T-helper 1 cell treated with Interleukin-12 subunit alpha and Interleukin-12 subunit beta and Interleukin-4 antibody, amounts not matched to agents 30 ng/mL and 1 ng/mL, for 36 hours (primary cell): Measurements from ENCODE around the gene SYP. TPM values are rescaled to one million over a fixed set of nuclear protein-coding genes. Genes with fewer than 3 reads are reported as not detected.

ENCODE experiments used
- intact Hi-C: fragments of 100-400 bp; cut with micrococcal nuclease; formaldehyde crosslinking; loops from one replicate; pipeline ENCODE4 v1.15.1; 2024
- total RNA-seq: library from RNA; stranded (reverse); gene quantifications from 2 replicates; pipeline ENCODE4 v1.2.3, GENCODE V29; 2022

The SYP gene
- total RNA-seq, 1 donor from 2014 or later = 3.3 TPM

- intact Hi-C loops = no loop called here
Measured at GRCh38 chrX:49225858-49226257, 25.9 kb upstream of the SYP start.

GRCh38 chrX:49221868-49222267 lies 21.9 kb upstream of the SYP start:
- intact Hi-C loops = no loop called here

GRCh38 chrX:49220100-49220499 lies 20.1 kb upstream of the SYP start:
- intact Hi-C loops = no loop called here

- intact Hi-C loops = no loop called here
Measured at GRCh38 chrX:49214996-49215526, 15.1 kb upstream of the SYP start.

GRCh38 chrX:49214416-49214815 lies 14.4 kb upstream of the SYP start:
- intact Hi-C loops = no loop called here

GRCh38 chrX:49212861-49213260 lies 12.9 kb upstream of the SYP start:
- intact Hi-C loops = no loop called here

- intact Hi-C loops = no loop called here
Measured at GRCh38 chrX:49212209-49212608, 12.2 kb upstream of the SYP start.

GRCh38 chrX:49211074-49211473 lies 11.1 kb upstream of the SYP start:
- intact Hi-C loops = no loop called here

- intact Hi-C loops = no loop called here
Measured at GRCh38 chrX:49210406-49210805, 10.4 kb upstream of the SYP start.

- intact Hi-C loops = no loop called here
Measured at GRCh38 chrX:49209434-49210251, 9.7 kb upstream of the SYP start.

- intact Hi-C loops = no loop called here
Measured at GRCh38 chrX:49208399-49208798, 8.4 kb upstream of the SYP start.

- intact Hi-C loops = no loop called here
Measured at GRCh38 chrX:49206543-49206942, 6.5 kb upstream of the SYP start.

GRCh38 chrX:49205443-49205842 lies 5.5 kb upstream of the SYP start:
- intact Hi-C loops = no loop called here

- intact Hi-C loops = no loop called here
Measured at GRCh38 chrX:49204709-49205108, 4.7 kb upstream of the SYP start.

- intact Hi-C loops = no loop called here
Measured at GRCh38 chrX:49204017-49204416, 4.0 kb upstream of the SYP start.

GRCh38 chrX:49203536-49203935 lies 3.5 kb upstream of the SYP start:
- intact Hi-C loops = no loop called here

- intact Hi-C loops = no loop called here
Measured at GRCh38 chrX:49202022-49202421, 2.0 kb upstream of the SYP start.

- intact Hi-C loops = no loop called here
Measured at GRCh38 chrX:49199315-49199595, 738 bp downstream of the SYP start.

- intact Hi-C loops = no loop called here
Measured at GRCh38 chrX:49198540-49199314, 1.3 kb downstream of the SYP start.

- intact Hi-C loops = no loop called here
Measured at GRCh38 chrX:49197543-49198087, 2.4 kb downstream of the SYP start.

GRCh38 chrX:49193542-49193964 lies 6.4 kb downstream of the SYP start:
- intact Hi-C loops = no loop called here

- intact Hi-C loops = loop anchor here (1.0 kb wide), 1 partner anchor 561 kb away; no protein-coding TSS in a partner anchor
Measured at GRCh38 chrX:49192722-49193328, 7.2 kb downstream of the SYP start.
